Glutamatergic neuron (in vitro differentiated cells): Measurements from ENCODE around the gene FCRL1. TPM values are rescaled to one million over a fixed set of nuclear protein-coding genes. Genes with fewer than 3 reads are reported as not detected.

Source experiments
- DNase-seq: peaks from one replicate; pipeline ENCODE4 v3.0.0; 2022
- H3K27ac Mint-ChIP-seq: one replicate; pipeline ENCODE4 v1.8.0; 2020; ENCODE audit warnings: mild to moderate bottlenecking, mixed read lengths, inconsistent platforms; ENCODE audit not compliant: unreplicated experiment
- H3K27me3 Mint-ChIP-seq: one replicate; pipeline ENCODE4 v1.8.0; 2020; ENCODE audit warnings: mild to moderate bottlenecking, moderate library complexity, mixed read lengths, inconsistent platforms; ENCODE audit not compliant: unreplicated experiment
- H3K36me3 Mint-ChIP-seq: one replicate; pipeline ENCODE4 v1.8.0; 2020; ENCODE audit warnings: mild to moderate bottlenecking, mixed read lengths, inconsistent platforms; ENCODE audit not compliant: unreplicated experiment
- H3K4me1 Mint-ChIP-seq: one replicate; pipeline ENCODE4 v1.8.0; 2020; ENCODE audit warnings: mild to moderate bottlenecking, low read depth, mixed read lengths, inconsistent platforms; ENCODE audit not compliant: unreplicated experiment
- H3K4me3 Mint-ChIP-seq: one replicate; pipeline ENCODE4 v1.8.0; 2020; ENCODE audit warnings: mild to moderate bottlenecking, mixed read lengths, inconsistent platforms; ENCODE audit not compliant: unreplicated experiment
- H3K9me3 Mint-ChIP-seq: one replicate; pipeline ENCODE4 v1.8.0; 2020; ENCODE audit warnings: mild to moderate bottlenecking, moderate library complexity, mixed read lengths, inconsistent platforms; ENCODE audit not compliant: unreplicated experiment
- total RNA-seq: library from RNA; stranded (reverse); fragmentation: NEBNext Ultra II Directional; extraction: Animal tissue kit (Norgen Biotek cat#: 25700); gene quantifications from one replicate; pipeline ENCODE4 v1.2.1, GENCODE V29; 2021; ENCODE audit not compliant: unreplicated experiment
- TF ChIP-seq, protein P1 (sequence below): fragments of 200-600 bp; sonication (generic); IDR thresholded peaks from one replicate; pipeline ENCODE4 v1.5.0; 2021; ENCODE audit not compliant: partially characterized antibody, unreplicated experiment

FCRL1 gene
- total RNA-seq, 1 donor from 2014 or later = not detected

DNA sequence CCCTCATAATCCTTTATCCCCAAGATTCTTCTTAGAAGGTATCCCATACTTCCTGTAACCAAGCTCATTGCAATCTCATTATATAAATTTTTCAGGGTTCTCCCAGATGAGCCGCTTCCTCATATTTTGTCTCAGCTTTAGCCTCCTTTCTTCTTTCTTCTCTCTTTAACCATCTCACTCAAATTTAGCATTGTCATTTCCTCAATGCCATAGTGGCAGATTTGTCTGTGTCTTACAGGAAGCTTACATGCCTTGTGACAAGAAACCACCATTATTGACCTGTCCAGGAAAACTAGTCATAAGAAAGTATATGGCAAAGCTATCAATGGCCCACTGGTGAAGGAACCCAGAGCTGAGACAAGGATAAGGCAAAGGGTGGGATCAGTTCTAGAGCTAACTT, 37.0 kb downstream of the FCRL1 start:
- TF ChIP-seq, protein P1, sequence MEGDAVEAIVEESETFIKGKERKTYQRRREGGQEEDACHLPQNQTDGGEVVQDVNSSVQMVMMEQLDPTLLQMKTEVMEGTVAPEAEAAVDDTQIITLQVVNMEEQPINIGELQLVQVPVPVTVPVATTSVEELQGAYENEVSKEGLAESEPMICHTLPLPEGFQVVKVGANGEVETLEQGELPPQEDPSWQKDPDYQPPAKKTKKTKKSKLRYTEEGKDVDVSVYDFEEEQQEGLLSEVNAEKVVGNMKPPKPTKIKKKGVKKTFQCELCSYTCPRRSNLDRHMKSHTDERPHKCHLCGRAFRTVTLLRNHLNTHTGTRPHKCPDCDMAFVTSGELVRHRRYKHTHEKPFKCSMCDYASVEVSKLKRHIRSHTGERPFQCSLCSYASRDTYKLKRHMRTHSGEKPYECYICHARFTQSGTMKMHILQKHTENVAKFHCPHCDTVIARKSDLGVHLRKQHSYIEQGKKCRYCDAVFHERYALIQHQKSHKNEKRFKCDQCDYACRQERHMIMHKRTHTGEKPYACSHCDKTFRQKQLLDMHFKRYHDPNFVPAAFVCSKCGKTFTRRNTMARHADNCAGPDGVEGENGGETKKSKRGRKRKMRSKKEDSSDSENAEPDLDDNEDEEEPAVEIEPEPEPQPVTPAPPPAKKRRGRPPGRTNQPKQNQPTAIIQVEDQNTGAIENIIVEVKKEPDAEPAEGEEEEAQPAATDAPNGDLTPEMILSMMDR = no peak
- no peak for DNase-seq
- H3K36me3 Mint-ChIP-seq = no peaks in the 10 kb centered on the region
- H3K9me3 Mint-ChIP-seq = no peaks in the 10 kb centered on the region
- H3K27me3 Mint-ChIP-seq = peaks cover 2% of the 10 kb centered on the region
- H3K4me3 Mint-ChIP-seq = no peak overlapping the region
- no peak overlapping the region for H3K27ac Mint-ChIP-seq
- H3K4me1 Mint-ChIP-seq = peaks cover 6% of the 10 kb centered on the region

DNA sequence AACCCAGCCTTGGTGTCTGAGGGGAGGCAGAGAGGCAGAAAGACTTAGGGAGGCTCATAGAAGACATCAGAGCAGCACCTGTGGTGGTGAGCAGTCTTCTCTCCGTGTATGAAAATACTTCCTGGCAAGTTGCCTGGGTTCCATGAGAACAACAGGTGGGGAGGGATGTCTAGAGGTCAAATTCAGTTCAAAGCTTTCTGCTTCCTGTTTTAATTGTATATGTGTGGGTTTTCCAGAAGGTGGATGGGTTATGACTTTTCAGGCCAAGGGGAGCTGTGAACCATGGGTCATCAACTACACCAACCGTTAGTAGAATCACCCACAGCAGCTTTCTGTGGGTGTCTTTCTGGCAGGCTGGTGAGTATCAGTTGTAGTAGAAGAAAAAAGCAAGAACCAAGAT, 38.9 kb downstream of the FCRL1 start:
- H3K27me3 Mint-ChIP-seq = peaks cover 2% of the 10 kb centered on the region
- TF ChIP-seq, protein P1 = no peak
- no peak overlapping the region for H3K27ac Mint-ChIP-seq
- no peak for DNase-seq
- peaks cover 6% of the 10 kb centered on the region for H3K4me1 Mint-ChIP-seq
- H3K36me3 Mint-ChIP-seq = no peaks in the 10 kb centered on the region
- no peak overlapping the region for H3K4me3 Mint-ChIP-seq
- no peaks in the 10 kb centered on the region for H3K9me3 Mint-ChIP-seq

DNA sequence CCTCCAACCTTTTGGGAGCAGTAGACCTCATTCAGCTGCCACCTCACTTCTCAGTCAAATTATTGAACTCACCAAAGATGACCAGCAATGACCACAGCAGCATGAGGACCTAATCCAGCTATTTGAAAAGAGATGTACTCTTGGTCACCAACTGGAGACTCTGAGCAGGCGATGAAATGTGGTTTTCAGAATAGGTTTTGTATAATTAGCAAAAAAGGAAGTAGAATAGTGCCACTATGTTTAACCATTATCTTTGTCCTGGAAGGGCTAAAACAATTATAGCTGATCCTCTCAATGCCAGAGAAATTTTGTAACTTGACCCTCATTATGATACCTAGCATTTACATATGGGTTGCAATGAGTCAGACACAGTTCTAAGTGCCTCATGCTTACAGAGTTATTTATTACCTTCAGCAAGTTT, 42.9 kb downstream of the FCRL1 start, which contains the start of gene FCRL2:
TSS of gene FCRL2 (minus strand) at position 162 of the 421 bp plus-strand sequence. CDS start at position 103, 59 bp downstream.
- Mint-ChIP-seq H3K27me3 (no peaks in the 10 kb centered on the region), H3K36me3 (no peaks in the 10 kb centered on the region), H3K4me1 (peaks cover 6% of the 10 kb centered on the region), H3K4me3 (no peak within 1 kb of the TSS), H3K9me3 (no peaks in the 10 kb centered on the region), H3K27ac (no peak within 1 kb of the TSS)
- DNase-seq = no peak
- TF ChIP-seq, protein P1 = no peak

DNA sequence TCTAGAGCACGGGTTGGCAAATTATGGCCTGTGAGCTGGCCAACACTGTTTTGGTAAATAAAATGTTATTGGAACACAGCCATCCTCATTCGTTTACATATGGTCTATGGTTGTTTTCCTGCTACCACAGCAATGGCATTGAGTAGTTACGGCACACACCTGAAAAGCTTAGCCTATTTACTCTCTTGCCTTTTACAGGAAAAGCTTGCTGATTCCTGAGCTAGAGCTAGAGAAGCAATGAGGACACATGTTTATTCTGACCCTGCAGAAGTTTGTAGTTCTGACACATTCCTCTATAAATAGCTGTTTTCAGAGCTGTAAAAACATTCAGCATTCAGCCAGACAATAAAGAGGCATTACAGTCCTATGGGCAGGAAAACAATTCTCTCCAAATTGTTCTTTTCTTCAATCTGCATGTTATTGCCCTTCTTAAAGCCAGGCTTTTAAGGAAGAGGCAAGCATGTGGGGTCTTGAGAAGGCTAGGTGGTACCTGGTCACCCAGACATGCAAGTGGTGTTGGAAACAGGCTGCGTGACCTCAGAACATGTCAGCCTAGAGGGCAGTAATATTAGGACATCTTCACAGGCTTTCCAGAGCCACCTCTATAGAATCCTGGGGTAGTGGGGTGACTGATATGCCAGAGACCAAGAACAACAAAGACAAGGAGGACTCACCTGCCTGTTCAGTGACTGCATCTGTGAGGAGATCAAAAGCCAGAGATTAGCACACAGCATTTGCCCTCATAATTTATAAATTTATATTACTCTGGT, 44.6 kb downstream of the FCRL1 start:
- H3K9me3 Mint-ChIP-seq = no peaks in the 10 kb centered on the region
- H3K4me3 Mint-ChIP-seq = no peak overlapping the region
- DNase-seq = no peak
- no peaks in the 10 kb centered on the region for H3K27me3 Mint-ChIP-seq
- no peaks in the 10 kb centered on the region for H3K36me3 Mint-ChIP-seq
- H3K27ac Mint-ChIP-seq = no peak overlapping the region
- TF ChIP-seq, protein P1 = no peak
- H3K4me1 Mint-ChIP-seq = peaks cover 6% of the 10 kb centered on the region

DNA sequence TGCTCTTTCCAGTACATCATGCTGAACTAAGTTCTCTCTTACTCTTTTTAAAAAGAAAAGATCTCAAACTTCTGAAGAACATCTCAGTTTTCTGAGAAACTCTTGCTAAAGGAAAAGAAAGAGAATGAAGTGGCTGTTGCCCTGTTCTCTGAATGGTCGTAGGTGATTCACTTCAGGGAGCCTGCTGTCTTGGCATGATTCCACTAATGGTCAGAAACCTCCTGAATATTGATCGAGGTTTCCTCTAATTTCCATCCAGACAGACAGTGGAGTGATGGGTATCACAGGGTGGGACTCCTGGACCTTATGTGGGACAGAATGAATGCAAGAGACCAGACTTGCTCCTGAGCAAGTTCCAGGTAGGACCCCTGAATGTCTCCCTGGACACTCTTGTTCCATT, 45.5 kb downstream of the FCRL1 start:
- peaks cover 2% of the 10 kb centered on the region for H3K4me1 Mint-ChIP-seq
- H3K9me3 Mint-ChIP-seq = no peaks in the 10 kb centered on the region
- H3K27me3 Mint-ChIP-seq = no peaks in the 10 kb centered on the region
- no peaks in the 10 kb centered on the region for H3K36me3 Mint-ChIP-seq
- DNase-seq = no peak
- H3K4me3 Mint-ChIP-seq = no peak overlapping the region
- TF ChIP-seq, protein P1 = no peak
- H3K27ac Mint-ChIP-seq = no peak overlapping the region
